Embryonic facial prominence (tissue), 1 donor: ENCODE measurements around the gene SNRPD2.
A peak's percentile ranks its signal among the peaks of the same experiment; 100 is the strongest.
"Not testable (repeated sequence)": the region's sequence is repeated elsewhere in the genome, so short reads cannot be mapped to it uniquely, and the experiment has no call there.

Source experiments
- DNase-seq: peaks from one replicate; pipeline ENCODE4 v3.0.0-alpha.2; 2016; ENCODE audit errors: extremely low spot score

SNRPD2 gene

DNA sequence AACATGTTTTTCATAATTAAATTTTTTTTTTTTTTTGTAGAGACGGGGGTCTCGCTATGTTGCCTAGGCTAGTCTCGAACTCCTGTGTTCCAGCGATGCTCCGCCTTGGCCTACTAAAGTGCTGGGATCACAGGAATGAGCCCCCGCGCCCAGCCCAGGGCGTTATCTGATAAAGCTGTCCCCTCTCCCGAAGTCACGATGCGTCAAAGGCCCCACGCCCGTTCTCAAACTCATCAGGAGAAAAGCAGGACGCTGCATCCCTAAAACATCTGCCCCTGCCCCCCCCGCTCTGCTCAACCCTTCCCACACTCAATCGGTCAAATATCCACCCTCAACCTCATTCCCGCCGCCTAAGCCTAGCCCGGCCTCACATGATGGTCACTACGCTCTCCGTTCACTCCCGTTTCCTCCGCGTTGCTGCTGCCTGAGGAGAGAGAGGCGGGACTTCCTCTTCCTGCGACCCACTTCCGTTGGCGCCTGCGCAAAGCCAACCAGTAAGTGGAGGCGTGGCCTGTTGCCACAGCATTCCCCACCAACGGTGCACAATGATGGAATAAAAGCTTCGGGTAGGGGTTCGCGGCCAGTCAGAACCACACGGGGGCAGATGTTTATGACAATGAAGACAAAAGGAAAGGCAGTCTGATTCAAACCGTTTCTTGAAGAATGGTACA is at the start of gene SNRPD2:
TSS of gene SNRPD2 (minus strand) at position 438 of the 671 bp plus-strand sequence. CDS start at position 373, 65 bp downstream.
- DNase-seq = peak; percentile 85

GRCh38 chr19:45739498-45740439 is 48.0 kb upstream of the SNRPD2 start:
- DNase-seq = no peak

DNA sequence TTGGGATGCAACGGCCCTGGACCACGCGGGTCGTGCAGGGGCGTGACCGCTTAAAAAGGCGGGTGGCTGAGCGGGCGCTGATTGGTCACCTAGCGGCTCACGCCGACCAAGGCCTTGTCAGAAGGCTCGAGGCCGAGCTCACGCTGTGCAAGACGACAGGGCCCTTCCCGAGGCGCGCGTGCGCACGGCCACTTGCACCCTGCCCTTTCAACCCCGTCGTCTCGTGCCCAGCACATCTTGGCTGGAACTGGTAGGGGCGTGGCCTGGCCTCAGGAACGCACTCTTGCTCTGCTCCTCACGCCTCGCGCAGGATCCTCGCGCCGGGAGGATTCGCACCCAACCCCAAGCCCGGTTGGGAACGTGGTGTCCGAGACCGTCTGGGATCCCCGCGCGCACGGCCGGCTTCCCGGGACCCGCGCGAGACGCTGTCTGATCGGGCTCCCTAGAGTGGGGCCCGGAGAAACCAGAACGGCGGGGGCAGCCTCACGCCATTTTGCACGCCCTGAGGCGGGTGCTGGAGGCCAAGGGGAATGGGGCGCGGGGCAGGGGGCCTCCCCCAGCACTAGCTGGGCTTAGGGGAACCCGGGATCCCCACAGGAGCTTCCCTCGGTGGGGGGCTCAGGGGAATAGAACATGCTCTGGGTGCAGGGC is 41.5 kb upstream of the SNRPD2 start, which contains the start of gene MEIOSIN:
TSS of gene MEIOSIN (plus strand) at position 280 of the 651 bp plus-strand sequence. CDS start 1,938 bp downstream, outside the sequence.
- no peak for DNase-seq

- DNase-seq = peak; percentile 98
Observed at GRCh38 chr19:45730368-45731288, 38.9 kb upstream of the SNRPD2 start, which contains the start of gene FBXO46. Gene FBXO46, minus strand, starts transcription at chr19:45730896. Its CDS starts 17,401 bp downstream, at chr19:45713495.

DNA sequence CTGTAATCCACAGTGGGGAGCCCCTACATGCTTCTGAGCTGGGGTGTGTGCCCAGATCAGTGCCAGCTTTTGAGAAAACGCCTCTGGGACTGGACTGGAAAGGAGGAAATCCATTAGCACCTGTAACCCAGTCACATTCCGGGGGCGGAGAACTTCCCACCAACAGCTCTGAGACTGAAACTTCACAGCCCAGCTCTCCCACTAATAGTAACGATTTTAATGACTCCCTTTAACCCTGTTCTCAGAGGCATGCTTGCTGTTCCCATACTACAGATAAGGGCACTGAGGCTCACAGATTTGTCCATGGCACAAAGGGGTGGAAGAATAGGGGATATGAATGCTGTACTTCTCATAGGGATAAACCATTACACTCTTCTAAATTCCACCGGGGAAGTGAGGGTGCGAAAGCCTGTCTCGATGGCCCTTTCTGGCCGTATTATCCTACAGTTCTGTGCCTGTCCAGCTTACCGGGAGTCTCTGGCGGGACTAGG is 38.1 kb upstream of the SNRPD2 start:
- no peak for DNase-seq

DNA sequence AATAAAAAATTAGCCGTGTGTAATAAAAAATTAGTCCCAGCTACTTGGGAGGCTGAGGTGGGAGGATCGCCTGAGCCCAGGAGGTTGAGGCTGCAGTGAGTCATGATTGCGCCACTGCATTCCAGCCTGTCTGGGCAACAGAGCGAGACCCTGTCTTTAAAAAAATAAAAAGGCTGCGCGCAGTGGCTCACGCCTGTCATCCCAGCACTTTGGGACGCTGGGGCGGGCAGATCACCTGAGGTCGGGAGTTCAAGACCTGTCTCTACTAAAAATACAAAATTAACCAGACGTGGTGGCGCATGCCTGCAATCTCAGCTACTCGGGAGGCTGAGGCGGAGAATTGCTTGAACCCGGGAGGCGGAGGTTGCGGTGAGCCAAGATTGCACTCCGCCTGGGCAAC is 36.9 kb upstream of the SNRPD2 start:
- not testable (repeated sequence) for DNase-seq

DNA sequence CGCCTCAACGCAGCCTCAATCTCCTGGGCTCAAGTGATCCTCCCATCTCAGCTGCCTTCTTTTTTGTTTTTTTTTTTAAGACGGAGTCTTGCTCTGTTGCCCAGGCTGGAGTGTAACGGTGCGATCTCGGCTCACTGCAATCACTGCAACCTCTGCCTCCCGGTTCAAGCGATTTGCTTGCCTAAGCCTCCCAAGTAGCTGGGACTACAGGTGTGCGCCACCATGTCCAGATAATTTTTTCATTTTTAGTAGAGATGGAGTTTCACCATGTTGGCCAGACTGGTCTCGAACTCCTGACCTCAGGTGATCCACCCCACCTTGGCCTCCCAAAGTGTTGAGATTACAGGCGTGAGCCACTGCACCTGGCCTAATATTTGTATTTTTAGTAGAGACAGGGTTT is 28.3 kb upstream of the SNRPD2 start:
- not testable (repeated sequence) for DNase-seq

- DNase-seq = no peak
Observed at GRCh38 chr19:45717983-45718650, 26.4 kb upstream of the SNRPD2 start.

DNA sequence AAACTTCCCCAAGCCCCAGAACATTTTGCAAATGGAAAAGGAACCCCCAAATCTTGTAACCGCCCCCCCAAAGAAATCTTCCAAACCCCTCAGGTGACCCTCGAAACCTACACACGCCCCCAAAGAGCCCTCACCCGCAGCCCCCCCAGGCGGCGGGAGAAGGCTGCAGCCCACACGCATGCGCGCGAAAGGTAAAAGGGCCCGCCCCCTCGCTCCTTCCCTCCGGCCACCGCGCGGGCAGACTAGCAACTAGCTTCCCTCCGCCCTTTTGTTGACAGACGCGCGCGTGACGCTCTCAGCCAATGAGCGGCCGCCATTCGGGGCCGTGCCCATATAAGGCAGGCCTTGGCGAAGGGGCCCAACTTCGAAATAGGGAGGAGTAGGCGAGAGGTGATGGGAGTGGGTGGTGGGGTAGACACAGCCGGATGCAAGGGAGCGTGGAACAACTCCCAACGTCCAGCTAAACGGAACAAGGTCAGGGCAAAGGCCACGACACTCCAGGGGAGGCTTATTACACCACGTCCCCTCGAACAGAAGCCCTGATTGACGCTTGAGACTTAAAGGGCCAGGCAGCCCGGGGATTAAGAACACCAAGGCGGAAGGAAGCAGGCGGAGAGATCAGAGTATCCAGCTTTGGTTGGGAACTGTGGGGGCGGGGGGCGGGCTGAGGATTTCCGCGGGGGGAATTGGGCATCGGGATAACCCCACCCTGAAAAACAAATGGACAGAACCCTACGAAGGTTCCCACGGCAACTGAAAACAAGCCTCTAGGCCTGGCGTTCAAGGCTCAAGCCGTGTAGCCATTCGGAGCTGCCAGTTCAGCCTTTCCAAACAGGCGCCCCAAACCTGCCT is 25.6 kb upstream of the SNRPD2 start:
- DNase-seq = peak; percentile 98

DNA sequence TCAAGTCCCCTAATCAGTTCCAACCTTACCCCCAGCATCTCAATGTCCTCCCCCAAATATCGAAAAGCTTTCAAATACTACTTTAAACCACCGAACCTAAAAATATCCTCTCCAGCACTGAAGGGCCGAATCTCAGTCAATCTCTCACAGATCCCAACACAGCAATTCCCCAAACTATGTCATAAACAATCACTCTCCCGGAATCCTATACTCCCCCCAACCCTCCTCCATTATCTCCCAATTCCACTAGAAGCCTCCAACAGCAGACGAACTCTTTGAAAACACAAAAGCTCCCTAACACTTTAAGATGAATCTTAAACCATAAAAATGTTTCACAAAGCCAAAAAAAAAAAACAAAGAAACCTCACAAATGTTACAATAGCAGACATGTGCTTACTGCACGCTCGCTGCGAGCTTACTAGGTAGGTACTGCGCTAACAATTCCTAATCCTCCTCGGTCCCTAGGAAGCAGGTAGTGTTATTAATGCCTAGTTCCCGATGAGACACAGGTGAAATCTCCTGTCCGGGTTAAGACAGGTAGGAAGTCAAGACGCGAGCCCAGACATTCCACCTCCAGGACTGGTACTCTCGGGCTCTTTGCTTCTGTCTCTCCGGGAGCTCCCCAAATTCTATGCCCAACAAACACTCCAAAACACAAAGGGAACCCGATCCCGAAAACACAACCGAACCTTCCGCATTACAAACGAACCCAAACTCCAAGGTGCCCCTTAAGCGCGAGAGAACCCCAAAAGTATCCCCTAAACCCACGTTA is 24.8 kb upstream of the SNRPD2 start:
- no peak for DNase-seq

DNA sequence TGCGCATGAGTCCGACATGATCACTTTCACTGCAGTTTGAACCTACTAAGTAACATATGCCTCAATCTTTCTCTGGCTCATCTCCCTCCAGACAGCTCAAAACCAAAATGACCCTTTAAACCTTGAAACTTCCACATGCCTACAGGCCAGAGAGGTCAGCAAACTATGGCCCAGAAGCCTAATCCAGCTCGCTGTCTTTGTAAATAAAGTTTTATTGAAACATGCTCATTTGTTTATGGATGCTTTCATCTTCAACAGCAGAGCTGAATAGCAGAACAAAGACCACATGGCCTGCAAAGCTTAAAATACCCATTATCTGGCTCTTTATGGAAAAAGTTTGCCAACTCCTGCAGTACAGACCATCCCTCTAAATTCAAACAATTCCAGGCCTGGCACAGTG is 23.4 kb upstream of the SNRPD2 start:
- no peak for DNase-seq

DNA sequence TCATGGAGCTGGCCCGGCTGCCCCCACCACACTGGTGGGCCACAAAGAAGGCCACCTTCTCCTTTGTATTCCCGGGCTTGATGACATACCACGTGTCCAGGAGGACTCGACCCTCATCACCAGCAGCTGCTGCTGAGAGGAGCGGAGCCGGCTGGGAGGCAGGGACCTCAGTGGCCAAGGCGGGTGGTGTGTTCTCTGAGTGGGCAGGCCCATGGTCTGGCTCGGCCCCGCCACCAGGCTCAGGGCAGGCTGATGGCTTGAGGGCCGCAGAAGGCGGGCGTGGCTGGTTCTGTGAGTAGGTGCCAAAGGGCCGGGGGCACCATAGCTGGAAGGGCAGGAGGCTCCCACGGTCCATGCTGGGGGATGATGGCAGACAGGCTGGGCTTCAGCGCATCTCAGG is 21.4 kb upstream of the SNRPD2 start:
- no peak for DNase-seq

GRCh38 chr19:45712699-45713067 is 20.9 kb upstream of the SNRPD2 start:
- DNase-seq = no peak

- no peak for DNase-seq
Observed at GRCh38 chr19:45711851-45712698, 20.3 kb upstream of the SNRPD2 start.

GRCh38 chr19:45710356-45711130 is 18.8 kb upstream of the SNRPD2 start:
- no peak for DNase-seq

DNA sequence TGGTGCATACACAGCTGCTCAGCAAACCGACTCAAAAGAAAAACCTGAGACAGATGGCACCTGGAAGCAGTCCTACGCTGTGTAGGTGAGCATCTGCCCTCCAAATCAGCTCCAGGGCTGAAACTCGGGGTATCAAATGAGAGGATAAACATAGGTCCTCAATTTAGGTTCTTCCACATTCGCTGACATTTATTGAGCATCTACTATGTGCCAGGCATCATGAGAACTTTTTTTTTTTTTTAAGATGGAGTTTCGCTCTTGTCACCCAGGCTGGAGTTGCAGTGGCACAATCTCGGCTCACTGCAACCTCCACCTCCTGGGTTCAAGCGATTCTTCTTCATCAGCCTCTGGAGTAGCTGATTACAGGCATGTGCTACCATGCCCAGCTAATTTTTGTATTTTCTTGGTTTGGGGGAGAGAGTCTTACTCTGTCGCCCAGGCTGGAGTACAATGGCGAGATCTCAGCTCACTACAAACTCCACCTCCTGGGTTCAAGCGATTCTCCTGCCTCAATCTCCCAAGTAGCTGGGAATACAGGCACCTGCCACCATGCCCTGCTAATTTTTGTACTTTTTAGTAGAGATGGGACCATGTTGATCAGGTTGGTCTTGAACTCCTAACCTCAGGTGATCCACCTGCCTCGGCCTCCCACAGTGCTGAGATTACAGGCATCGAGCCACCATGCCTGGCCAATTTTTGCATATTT is 14.1 kb upstream of the SNRPD2 start:
- DNase-seq = no peak
